Vagina (tissue), 2 donors: ENCODE measurements around the gene SPSB1. TPM values are rescaled to one million over a fixed set of nuclear protein-coding genes. Genes with fewer than 3 reads are reported as not detected.

ENCODE experiments used
- DNase-seq, 2 donors: peaks; one replicate each; pipeline ENCODE4 v3.0.0-alpha.2; 2017; ENCODE audit errors: extremely low spot score in 2 of 2
- H3K27ac ChIP-seq: fragments of 200-600 bp; sonication (generic); one replicate; pipeline ENCODE4 v1.5.1; 2019
- H3K27me3 ChIP-seq: fragments of 200-600 bp; sonication (generic); one replicate; pipeline ENCODE4 v1.5.1; 2019
- H3K36me3 ChIP-seq, 2 donors: fragments of 200-600 bp; sonication (generic); one replicate each; pipeline ENCODE4 v1.5.1; 2017 to 2019
- H3K4me1 ChIP-seq: fragments of 200-600 bp; sonication (generic); one replicate; pipeline ENCODE4 v1.5.1; 2019
- H3K4me3 ChIP-seq, 2 donors: fragments of 200-600 bp; sonication (generic); 1 replicate in 1 of 2; 2 replicates in 1 of 2; pipeline ENCODE4 v1.5.1; 2016 to 2019
- H3K9me3 ChIP-seq: fragments of 200-600 bp; sonication (generic); one replicate; pipeline ENCODE4 v1.5.1; 2019
- POLR2A ChIP-seq, 2 donors: fragments of 450-650 bp; IDR thresholded peaks; one replicate each; pipeline ENCODE4 v1.6.1; 2017; ENCODE audit warnings: antibody characterized with exemption in 2 of 2, mild to moderate bottlenecking in 2 of 2, moderate library complexity in 2 of 2
- POLR2AphosphoS5 ChIP-seq, 2 donors: sonication (generic); formaldehyde crosslinking; IDR thresholded peaks; one replicate each; pipeline ENCODE4 v1.9.0; 2017; ENCODE audit warnings: antibody characterized with exemption in 2 of 2, mild to moderate bottlenecking in 2 of 2, low read depth in 1 of 2; ENCODE audit not compliant: insufficient read depth in 1 of 2
- intact Hi-C: fragments of 100-400 bp; cut with DNase I; formaldehyde crosslinking; loops from one replicate; pipeline ENCODE4 v1.15.1; 2023
- total RNA-seq: library from RNA; depleted of rRNA; stranded (reverse); fragments of >200 nt; gene quantifications from one replicate; pipeline ENCODE4 v1.2.3, GENCODE V29; 2016
- TF ChIP-seq, protein P1 (sequence below), 3 experiments: fragments of 450-650 bp in 2 of 3; fragments of 200-600 bp in 1 of 3; sonication (generic) in 1 of 3; IDR thresholded peaks; one replicate each; pipeline ENCODE4 v1.5.1; 2017 to 2019; ENCODE audit warnings: antibody characterized with exemption in 3 of 3, mild to moderate bottlenecking in 2 of 3, moderate library complexity in 2 of 3

The SPSB1 gene
- total RNA-seq, 1 donor from 2014 or later: 40.0 TPM

- TF ChIP-seq POLR2A (IDR thresholded peaks at IDR 0.05) (no peak), POLR2AphosphoS5 (IDR thresholded peaks at IDR 0.05; ENCODE audit: insufficient read depth in 1 of 2, low read depth in 1 of 2) (no peak)
- TF ChIP-seq, protein P1, sequence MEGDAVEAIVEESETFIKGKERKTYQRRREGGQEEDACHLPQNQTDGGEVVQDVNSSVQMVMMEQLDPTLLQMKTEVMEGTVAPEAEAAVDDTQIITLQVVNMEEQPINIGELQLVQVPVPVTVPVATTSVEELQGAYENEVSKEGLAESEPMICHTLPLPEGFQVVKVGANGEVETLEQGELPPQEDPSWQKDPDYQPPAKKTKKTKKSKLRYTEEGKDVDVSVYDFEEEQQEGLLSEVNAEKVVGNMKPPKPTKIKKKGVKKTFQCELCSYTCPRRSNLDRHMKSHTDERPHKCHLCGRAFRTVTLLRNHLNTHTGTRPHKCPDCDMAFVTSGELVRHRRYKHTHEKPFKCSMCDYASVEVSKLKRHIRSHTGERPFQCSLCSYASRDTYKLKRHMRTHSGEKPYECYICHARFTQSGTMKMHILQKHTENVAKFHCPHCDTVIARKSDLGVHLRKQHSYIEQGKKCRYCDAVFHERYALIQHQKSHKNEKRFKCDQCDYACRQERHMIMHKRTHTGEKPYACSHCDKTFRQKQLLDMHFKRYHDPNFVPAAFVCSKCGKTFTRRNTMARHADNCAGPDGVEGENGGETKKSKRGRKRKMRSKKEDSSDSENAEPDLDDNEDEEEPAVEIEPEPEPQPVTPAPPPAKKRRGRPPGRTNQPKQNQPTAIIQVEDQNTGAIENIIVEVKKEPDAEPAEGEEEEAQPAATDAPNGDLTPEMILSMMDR (IDR thresholded peaks at IDR 0.05): no peak
- no peak for DNase-seq
- H3K9me3 ChIP-seq: no peaks in the 10 kb centered on the region
- peaks cover 56% of the 10 kb centered on the region for H3K4me1 ChIP-seq
- intact Hi-C loops: no loop called here
- H3K27ac ChIP-seq: peak overlapping the region; percentile 16
- no peak overlapping the region for H3K4me3 ChIP-seq
- no peaks in the 10 kb centered on the region for H3K36me3 ChIP-seq
- H3K27me3 ChIP-seq: no peaks in the 10 kb centered on the region
These were observed 20.9 kb downstream of the SPSB1 start for GRCh38 chr1:9313576-9313975.

DNA sequence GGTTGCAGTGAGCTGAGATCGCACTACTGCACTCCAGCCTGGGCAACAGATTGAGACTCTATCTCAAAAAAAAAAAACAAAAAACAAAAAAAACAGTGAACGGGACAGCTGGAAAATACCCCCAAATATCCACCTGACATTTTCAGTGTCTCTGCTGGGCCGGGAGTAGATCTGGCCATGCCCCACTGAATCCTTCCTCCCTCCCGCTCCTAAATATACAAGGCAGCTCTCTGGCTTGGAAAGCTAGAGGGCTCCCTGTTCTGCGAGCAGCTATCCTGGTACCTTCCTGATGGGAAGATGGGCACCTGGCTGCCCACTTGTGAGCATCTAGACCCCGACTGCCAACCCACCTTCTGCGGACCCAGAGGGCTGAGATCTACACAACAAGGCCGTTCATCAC is 21.4 kb downstream of the SPSB1 start:
- no peaks in the 10 kb centered on the region for H3K9me3 ChIP-seq
- H3K27ac ChIP-seq: peak overlapping the region; percentile 64
- TF ChIP-seq POLR2A (IDR thresholded peaks at IDR 0.05): no peak
- no peak for TF ChIP-seq POLR2AphosphoS5 (IDR thresholded peaks at IDR 0.05; ENCODE audit: insufficient read depth in 1 of 2, low read depth in 1 of 2)
- H3K4me3 ChIP-seq: no peak overlapping the region
- no peaks in the 10 kb centered on the region for H3K36me3 ChIP-seq
- H3K27me3 ChIP-seq: no peaks in the 10 kb centered on the region
- intact Hi-C loops: no loop called here
- no peak for DNase-seq
- H3K4me1 ChIP-seq: peaks cover 57% of the 10 kb centered on the region

GRCh38 chr1:9314711-9315379 is 22.2 kb downstream of the SPSB1 start:
- TF ChIP-seq POLR2A (IDR thresholded peaks at IDR 0.05) (no peak), POLR2AphosphoS5 (IDR thresholded peaks at IDR 0.05; ENCODE audit: insufficient read depth in 1 of 2, low read depth in 1 of 2) (no peak)
- TF ChIP-seq, protein P1 (IDR thresholded peaks at IDR 0.05): no peak

GRCh38 chr1:9315411-9316079 is 22.9 kb downstream of the SPSB1 start:
- H3K9me3 ChIP-seq: no peaks in the 10 kb centered on the region
- H3K27ac ChIP-seq: peak overlapping the region; percentile 64
- intact Hi-C loops: no loop called here
- no peak overlapping the region for H3K4me3 ChIP-seq
- TF ChIP-seq, protein P1 (IDR thresholded peaks at IDR 0.05): no peak
- TF ChIP-seq POLR2AphosphoS5 (IDR thresholded peaks at IDR 0.05; ENCODE audit: insufficient read depth in 1 of 2, low read depth in 1 of 2) (peak in 1 of 2 donors; percentile 46), POLR2A (IDR thresholded peaks at IDR 0.05) (no peak)
- no peak for DNase-seq
- no peaks in the 10 kb centered on the region for H3K36me3 ChIP-seq
- no peaks in the 10 kb centered on the region for H3K27me3 ChIP-seq
- peaks cover 67% of the 10 kb centered on the region for H3K4me1 ChIP-seq

More at GRCh38 chr1:9314711-9315379, 22.2 kb downstream of the SPSB1 start:
- DNase-seq: no peak
- intact Hi-C loops: no loop called here
- Histone ChIP-seq H3K4me3 (no peak overlapping the region), H3K9me3 (no peaks in the 10 kb centered on the region), H3K27ac (peak overlapping the region; percentile 64), H3K4me1 (peaks cover 60% of the 10 kb centered on the region), H3K36me3 (no peaks in the 10 kb centered on the region), H3K27me3 (no peaks in the 10 kb centered on the region)

DNA sequence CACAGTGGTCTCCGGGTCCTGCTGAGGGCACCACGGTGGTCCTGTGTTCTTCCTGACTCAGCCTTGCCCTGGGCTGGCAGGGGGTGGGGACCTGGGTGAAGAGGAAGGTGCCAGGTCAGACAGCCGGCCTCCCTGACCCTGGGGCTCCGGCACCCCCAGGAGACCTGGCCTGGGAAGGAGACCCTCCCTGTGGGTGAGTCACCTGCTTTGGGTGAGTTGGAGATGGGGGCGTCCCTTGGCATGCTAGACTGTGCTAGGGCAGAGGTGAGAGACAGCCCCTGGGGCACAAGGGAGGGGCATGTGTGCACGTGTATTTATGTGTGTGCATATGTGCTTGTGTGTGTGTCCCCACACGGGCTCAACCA is 23.4 kb downstream of the SPSB1 start:
- TF ChIP-seq POLR2AphosphoS5 (IDR thresholded peaks at IDR 0.05; ENCODE audit: insufficient read depth in 1 of 2, low read depth in 1 of 2): no peak
- TF ChIP-seq, protein P1 (IDR thresholded peaks at IDR 0.05): no peak
- intact Hi-C loops: no loop called here
- H3K4me1 ChIP-seq: peaks cover 70% of the 10 kb centered on the region
- no peaks in the 10 kb centered on the region for H3K36me3 ChIP-seq
- no peaks in the 10 kb centered on the region for H3K9me3 ChIP-seq
- H3K27ac ChIP-seq: peak overlapping the region; percentile 64
- no peaks in the 10 kb centered on the region for H3K27me3 ChIP-seq
- DNase-seq: no peak
- no peak overlapping the region for H3K4me3 ChIP-seq
